C4-2B (cell line): ENCODE results near the gene SLC16A10.

Experiments
- CTCF ChIP-seq: fragments of 450-650 bp; conservative IDR thresholded peaks from 2 replicates; pipeline ENCODE4 v1.5.1; 2017; ENCODE audit warnings: mild to moderate bottlenecking
- ZFX ChIP-seq: fragments of 450-650 bp; IDR thresholded peaks from 2 replicates; pipeline ENCODE4 v1.6.1; 2017

- TF ChIP-seq CTCF (no peak), ZFX (no peak)
These were observed 36.9 kb upstream of the SLC16A10 start for GRCh38 chr6:111050261-111051023.
